Right ventricle myocardium inferior (tissue), 1 donor: Measurements from ENCODE around the gene RPL37A. TPM values are rescaled to one million over a fixed set of nuclear protein-coding genes. Genes with fewer than 3 reads are reported as not detected.
"Not testable (repeated sequence)": the region's sequence is repeated elsewhere in the genome, so short reads cannot be mapped to it uniquely, and the experiment has no call there.

Experiments
- ATAC-seq: fragments of 200-7000 bp; cut with Tn5 transposase; one replicate; pipeline ENCODE4 v1.9.1; 2020; ENCODE audit warnings: mild to moderate bottlenecking, moderate library complexity
- DNase-seq: peaks from one replicate; pipeline ENCODE4 v3.0.0; 2021; ENCODE audit errors: missing footprints
- intact Hi-C: fragments of 100-400 bp; cut with DNase I; formaldehyde crosslinking; loops from one replicate; pipeline ENCODE4 v1.11.0; 2022
- total RNA-seq: library from RNA; stranded (reverse); fragmentation: NEBNext Ultra II Directional; extraction: Animal tissue kit (Norgen Biotek cat#: 25700); gene quantifications from one replicate; pipeline ENCODE4 v1.2.1, GENCODE V29; 2021
- donor health status: DM: no; HTN: yes; CAD: no; lungs with severe emphysema.

RPL37A gene
- total RNA-seq, 1 donor from 2014 or later = 2,083 TPM

DNA sequence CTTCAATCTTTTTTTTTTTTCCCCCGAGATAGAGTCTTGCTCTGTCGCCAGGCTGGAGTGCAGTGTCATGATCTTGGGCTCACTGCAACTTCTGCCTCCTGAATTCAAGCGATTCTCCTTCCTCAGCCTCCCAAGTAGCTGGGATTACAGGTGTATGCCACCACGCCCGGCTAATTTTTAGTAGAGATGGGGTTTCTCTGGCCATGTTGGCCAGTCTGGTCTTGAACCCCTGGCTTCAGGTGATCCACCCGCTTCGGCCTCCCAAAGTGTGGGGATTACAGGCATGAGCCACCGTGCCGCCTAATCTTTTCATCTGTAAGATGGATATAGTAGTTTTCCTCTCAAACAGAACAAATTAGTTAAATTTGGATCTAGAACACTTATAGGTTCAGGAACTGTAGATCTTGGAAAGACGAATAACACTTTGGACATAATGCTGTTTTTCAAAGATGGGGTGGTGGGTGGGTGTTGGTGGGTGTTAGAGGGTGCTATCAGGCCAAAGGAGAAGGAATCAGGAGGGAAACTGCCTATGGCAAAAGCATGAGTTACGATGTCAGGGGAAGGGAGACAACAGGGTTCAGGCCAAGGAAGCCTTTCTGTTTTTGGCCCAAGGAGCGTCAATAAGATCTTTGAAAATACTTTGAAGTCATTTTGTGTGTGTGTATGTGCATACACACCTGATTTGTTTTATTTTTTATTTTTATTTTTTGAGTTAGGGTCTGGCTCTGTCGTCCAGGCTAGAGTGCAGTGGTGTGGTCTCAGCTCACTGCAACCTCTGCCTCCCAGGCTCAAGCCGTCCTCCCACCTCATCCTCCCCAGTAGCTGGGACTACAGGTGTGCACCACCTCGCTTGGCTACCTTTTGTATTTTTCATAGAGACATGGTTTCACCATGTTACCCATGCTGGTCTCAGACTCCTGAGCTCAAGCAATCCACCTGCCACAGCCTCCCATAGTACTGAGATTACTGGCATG is 6.8 kb downstream of the RPL37A start:
- intact Hi-C loops = no loop called here
- no peak for ATAC-seq

DNA sequence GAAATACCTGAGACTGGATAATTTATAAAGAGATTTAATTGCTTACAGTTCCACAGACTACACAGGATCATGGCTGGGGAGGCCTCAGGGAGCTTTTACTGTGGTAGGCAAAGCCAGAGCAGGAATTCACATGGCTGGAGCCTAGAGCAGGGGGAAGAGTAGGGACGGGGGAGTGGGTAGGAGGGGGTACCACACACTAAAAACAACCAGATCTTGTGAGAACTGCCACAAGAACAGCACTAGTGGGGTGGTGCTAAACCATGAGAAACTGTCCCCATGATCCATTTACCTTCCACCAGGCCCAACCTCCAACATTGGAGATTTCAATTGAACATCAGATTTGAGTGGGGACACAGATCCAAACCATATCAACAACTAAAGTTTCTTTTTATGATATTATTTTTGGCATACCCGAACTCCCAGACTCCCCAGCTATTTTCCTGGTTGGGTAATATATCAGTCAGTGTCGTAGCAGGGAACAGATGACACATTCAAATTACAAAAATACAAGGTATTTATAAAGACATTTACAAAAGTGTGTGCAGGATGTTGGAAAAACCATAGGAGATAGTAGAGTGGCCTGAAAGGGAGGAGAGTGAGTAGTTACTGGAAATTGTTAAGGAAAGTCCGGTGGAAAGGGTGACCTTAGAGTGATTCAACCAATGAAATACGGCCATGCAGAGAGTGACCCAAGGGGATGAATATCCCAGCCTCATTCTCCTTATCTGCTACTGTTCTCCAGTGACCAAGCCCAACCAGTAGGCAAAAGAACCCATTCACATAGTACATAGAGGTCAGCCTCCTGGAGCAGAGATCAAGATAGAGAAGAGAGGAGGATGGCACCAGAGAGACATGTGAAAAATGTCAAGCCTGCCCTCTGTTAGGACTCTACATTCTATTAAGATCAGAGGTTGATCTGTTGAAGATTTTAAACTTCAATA is 8.8 kb downstream of the RPL37A start:
- intact Hi-C loops = no loop called here
- no peak for DNase-seq
- no peak for ATAC-seq

More for the DNA sequence above, 6.8 kb downstream of the RPL37A start:
- DNase-seq = no peak

DNA sequence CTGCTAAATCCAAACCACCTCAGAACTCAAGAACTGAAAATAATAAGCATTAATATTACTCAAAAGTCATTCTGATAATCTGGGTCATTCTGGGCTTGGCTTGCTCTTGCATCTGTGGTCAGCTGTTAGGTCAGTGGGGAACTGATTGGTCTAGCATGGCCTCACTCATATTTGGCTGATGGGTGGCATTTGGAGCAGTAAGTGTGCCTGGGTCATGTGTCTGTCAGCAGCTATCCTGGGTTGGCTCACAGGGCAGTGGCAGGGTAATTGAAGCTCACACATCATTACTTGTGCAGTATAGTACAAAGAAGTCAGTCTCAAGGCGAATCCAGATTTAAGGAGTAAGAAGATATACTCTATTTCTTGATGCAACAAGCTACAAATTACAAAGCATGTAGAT is 9.6 kb downstream of the RPL37A start:
- DNase-seq (no peak), ATAC-seq (peak; percentile 33)
- intact Hi-C loops = no loop called here

DNA sequence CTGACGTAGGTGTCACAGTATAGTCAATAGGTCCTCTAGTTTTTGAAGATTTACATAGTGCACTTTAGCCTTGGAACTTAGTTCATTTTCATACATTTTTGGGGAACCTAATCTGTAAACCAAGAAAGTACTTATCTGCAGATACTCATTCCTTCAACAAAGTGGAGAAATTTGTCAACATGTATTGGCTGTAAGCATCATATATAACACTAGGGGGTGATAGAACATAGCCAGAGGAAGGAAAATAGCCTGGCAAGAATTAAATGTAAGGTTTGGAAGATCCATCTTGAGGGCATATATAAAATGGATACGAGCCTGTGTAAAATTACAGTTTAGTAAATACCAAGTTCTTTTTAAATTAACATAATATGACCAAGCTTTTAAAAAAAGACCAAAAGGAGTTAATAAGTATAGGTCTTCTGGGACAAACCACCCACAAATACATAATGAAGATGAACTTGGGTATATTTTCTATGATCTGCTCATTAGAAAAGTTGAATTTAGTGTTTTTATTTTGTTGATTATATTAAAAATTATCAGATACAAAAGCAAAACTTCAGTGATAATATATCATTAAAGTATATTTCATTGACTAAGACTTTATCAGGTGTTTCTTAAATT is 18.2 kb downstream of the RPL37A start:
- no peak for DNase-seq
- intact Hi-C loops = loop anchor here (10.0 kb wide), 1 partner anchor 1238 kb away; no protein-coding TSS in a partner anchor
- no peak for ATAC-seq

DNA sequence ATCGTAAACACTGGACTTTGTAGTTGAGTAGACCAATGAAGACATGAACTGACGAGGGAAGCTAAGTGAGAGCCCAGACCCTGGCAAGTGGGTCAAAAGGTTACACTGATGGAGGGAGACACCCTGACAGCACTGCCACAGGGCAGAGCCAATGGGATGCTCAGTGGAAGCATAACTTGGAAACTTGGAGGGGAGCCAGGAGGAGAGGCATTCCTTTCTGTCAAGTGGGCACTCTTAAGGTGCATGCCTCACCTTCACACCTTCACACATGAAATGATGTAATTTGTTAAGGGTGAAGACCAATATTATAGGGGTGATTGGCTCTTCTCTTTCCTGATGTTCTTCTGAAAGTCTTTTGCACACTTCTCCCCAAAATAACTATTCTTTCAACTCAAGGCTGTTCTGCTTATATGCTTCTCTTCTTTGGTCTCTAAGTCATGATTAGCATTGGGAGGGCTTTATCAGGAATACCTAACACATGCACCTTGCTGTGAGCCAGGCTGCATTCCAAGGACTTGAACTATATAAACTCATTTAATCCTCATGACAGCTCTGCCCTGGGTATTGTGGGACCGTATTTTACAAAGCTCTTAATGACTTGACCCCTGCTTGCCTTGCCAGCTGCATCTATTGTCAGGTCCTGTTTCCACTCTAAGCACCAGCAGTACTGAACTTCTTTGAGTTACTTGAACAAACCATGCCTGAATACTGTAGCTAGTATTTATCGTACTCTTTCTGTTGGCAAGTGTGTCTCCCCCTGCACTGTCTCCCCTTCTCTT is 19.0 kb downstream of the RPL37A start:
- ATAC-seq = no peak
- intact Hi-C loops = loop anchor here (10.0 kb wide), 1 partner anchor 1237 kb away; no protein-coding TSS in a partner anchor
- no peak for DNase-seq

DNA sequence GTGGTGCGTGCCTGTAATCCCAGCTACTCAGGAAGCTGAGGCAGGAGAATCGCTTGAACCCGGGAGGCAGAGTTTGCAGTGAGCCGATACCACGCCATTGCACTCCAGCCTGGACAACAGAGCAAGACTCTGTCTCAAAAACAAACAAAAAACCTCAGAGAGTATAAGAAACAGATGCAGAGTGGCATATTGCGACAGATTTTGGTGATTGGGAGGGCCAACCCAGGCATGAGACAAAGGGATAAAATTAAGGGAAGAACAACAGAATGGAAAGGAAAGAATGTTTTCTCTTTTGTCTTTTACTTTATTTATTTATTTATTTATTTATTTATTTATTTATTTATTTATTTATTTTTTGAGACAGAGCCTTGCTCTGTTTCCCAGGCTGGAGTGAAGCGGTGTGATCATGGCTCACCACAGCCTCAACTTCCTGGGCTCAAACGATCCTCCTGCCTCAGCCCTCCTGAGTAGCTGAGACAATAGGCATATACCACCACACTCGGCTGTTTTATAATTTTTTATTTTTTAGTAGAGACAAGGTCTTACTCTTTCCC is 20.0 kb downstream of the RPL37A start:
- ATAC-seq, DNase-seq: not testable (repeated sequence)
- intact Hi-C loops = loop anchor here (1.0 to 10.0 kb wide), 2 partner anchors 148 to 1236 kb away; no protein-coding TSS in a partner anchor

DNA sequence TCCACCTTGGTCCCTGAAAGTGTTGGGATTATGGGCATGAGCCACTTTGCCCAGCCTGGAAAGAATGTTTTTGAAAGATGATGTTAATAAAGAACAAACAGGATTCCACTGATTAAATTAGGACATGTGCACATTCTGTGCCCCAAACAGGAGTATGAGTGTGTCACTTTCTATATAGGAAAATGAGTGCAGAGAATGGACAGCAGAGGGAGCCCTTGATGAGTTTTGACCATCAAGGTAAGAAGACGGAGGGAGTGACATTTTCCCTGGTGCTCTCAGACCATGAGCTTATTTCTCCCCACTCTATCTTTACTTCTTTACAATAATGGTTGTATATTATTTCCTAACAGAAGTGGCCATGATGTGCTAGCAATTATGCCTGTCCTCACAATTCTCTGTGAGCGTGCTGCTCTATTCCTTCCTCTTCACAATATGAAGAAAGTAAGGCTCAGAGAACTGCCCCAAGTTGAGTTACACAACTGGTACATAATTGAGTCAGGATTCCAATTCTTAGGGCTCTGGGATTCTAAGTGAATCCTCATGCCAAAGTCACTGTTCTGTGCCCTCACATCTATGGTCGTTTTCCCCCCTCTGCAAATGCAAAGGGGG is 20.6 kb downstream of the RPL37A start:
- intact Hi-C loops = loop anchor here (1.0 to 10.0 kb wide), 2 partner anchors 147 to 1236 kb away; no protein-coding TSS in a partner anchor
- no peak for DNase-seq

DNA sequence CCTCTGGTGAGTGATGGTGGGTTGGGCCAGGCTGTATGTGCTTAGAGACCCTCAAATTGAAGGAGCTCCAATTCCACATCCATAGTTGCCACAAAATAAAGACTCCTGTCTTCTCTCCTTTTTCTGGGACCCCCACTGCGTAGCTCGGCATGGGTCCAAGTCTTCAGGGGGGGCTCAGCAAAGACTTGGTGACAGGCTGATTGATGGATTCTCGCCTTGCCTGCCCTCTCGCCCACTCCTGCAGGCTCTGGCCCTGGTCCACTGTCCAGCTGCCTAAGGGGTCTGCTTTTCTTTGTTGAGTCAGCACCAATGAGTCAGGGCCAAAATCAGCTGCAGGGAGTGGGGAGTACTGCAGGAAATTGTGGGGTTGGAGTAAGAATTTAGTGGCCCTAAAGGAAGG is 21.5 kb downstream of the RPL37A start:
- intact Hi-C loops = loop anchor here (5.0 kb wide), 1 partner anchor 72 kb away; no protein-coding TSS in a partner anchor
- DNase-seq = no peak
- no peak for ATAC-seq

More for the DNA sequence above, 20.6 kb downstream of the RPL37A start:
- peak; percentile 83 for ATAC-seq

DNA sequence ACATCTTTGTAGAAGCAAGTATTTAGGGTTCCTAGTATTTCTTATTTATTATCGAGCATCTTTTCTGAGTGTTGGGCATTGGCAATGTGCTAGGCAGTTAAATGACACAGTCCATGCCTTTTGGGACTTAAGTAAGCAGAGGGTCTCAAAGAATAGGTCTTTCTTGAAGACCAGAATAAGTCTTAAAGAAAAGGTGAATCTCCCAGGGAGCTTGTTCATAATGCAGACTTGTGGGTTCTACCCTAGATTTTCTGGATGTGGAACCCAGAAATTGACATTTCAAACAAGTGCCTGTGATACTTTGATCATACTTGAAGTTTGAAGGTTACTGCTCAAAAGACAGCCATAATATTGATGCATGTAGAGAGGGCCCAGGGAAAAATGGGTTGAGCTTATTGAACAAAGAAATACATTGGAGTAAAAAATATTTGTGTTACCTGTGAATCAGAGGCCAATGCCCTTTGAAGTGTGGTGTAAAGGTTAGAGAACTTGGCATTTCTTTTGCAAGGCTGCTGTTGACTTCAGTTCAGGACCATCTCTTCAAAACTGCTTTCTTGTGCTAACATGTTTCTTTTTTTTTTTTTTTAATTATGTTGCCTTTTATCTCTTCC is 24.4 kb downstream of the RPL37A start:
- ATAC-seq (no peak), DNase-seq (no peak)
- intact Hi-C loops = loop anchor here (5.0 kb wide), 1 partner anchor 69 kb away; no protein-coding TSS in a partner anchor

DNA sequence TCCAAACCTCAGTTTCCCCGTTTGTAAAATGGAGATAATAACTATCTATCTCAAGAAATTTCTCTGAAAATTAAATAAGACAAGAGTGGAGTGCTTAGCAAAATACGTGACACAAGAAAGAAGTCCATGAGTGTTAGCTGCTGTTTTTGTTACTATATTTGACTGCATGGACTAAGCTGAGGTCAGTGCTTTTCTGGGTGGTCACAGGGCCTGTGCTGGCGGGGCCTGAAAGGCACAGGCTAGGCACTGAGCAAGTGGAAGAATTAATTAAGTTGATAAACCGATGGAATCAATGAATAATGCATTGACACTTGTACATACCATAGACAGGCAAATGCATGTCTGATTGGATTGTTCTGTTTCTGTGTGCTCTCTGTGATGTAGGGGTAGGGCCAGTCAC is 27.3 kb downstream of the RPL37A start:
- intact Hi-C loops = no loop called here
- DNase-seq (no peak), ATAC-seq (no peak)

DNA sequence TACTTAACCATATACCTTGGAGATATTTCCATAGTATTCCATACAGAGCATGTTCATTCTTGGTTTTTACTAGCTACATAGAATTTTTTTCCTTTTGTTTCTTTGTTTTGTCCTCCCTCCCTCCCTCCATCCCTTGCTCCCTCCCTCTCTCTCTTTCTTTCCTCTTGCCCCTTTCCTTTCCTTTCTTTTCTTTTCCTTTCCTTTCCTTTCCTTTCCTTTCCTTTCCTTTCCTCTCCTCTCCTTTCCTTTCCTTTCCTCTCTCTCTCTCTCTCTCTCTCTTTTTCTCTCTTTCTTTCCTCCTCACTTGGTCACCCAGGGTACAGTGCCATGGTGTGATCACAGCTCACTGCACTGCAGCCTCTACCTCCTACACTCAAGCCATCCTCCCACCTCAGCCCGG is 28.3 kb downstream of the RPL37A start:
- intact Hi-C loops = no loop called here
- DNase-seq = no peak
- no peak for ATAC-seq

DNA sequence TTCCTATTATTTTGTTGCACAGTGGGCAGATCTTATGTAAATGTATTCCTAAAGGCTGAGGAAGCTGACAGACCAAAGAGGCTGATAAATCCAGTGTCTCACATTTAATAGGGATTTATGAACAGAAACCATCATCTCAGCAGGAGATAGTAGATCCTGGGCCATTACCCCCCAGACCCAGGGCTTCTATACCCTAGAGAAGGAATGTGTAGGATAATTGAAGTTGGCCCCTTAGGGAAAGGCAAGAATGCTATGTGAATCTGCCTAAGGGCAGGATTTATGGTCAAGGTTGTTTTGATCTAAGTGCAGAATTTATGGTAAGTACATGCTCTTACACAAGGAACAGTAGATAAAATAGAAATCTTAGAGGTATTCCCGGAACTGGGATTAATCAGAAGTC is 29.0 kb downstream of the RPL37A start:
- intact Hi-C loops = no loop called here
- ATAC-seq (no peak), DNase-seq (no peak)

DNA sequence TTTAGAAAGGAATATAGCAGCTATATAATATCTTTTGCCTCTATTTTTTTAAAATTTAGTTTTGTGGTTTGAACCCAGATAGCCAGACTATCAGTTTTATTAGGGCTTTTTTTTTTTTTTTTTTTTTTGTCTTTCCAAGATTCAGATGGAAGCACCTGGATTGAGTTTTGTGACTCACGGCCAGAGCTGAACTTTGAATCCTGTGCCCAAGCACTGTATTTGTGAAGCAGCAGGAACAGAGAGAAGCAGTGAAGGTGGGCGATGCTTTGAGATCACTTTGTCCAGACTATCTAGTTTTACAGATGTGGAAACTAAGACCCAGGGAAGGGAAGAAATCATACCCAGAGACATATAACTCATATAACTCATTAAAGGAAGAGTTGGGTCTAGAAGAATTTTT is 33.9 kb downstream of the RPL37A start:
- ATAC-seq (no peak), DNase-seq (no peak)
- intact Hi-C loops = no loop called here

DNA sequence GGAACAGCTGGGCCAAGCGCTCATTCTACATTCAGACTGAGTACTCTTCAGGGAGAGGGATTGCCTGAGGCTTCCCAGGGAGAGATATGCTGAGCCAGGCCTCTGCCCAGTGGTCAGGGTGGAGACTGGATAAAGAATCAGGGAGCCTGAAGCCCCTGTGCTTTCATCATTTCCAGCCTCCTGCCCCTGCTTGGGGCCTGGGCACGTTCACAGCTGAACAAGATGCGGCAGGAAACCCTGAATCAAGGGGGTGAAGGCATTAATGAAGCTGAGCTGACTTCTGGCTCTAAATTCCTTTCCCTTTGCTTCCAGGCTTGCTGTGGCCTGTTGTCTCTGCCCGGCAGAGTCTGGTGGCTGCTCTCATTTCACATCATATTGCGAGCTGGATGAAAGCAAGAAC is 35.0 kb downstream of the RPL37A start:
- DNase-seq (no peak), ATAC-seq (no peak)
- intact Hi-C loops = no loop called here

DNA sequence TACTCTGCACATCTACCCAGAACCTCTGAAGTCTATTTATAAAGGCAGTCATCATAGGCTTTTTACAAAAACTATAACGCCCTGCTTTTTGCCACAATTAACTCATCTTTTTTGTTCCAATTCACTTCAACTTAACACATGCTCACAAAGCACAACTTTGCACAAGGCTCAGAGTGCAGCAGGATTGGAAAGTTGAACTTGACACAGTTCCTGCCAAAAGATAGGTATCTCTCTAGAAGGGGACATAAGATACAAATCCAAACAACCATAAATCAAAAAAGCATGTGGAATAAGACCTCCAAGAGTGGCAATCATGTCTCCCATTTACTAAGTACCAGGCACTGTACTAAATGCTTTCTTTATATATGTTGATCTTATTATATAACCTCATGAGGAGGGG is 36.2 kb downstream of the RPL37A start:
- DNase-seq (no peak), ATAC-seq (no peak)
- intact Hi-C loops = loop anchor here (1.0 kb wide), 1 partner anchor 38 kb away; no protein-coding TSS in a partner anchor

DNA sequence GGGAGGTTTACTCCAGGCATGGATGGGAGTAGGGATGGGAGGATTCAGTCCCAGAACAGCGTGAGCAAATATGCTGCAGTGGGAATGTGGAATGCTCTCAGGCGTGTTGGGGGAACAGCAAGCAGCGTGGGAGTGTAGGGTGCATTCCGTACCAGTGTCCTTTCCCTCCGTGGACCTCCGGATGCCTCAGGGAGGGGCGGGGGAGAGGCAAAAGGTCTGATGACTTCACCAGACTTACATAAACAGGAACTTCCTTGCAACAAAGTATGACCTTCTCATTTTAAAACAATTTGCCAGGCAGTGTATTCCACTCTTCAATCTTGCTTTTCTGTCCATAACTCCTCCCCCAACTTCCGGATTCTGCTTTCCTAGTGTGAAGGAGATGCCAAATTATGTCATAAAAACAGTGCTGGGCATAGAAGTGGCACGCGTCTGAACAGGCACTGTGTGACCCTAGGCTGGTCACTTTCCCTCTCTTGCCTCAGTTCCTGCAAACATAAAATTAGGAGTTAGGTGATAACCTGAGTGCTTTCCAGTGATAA is 36.9 kb downstream of the RPL37A start:
- intact Hi-C loops = loop anchor here (1.0 kb wide), 1 partner anchor 38 kb away; no protein-coding TSS in a partner anchor
- peak; percentile 75 for DNase-seq
- peak; percentile 80 for ATAC-seq
